GM19463 (cell line): ENCODE data around the gene CASTOR2.
"Not testable (repeated sequence)": the region's sequence is repeated elsewhere in the genome, so short reads cannot be mapped to it uniquely, and the experiment has no call there.

ENCODE experiments used
- ATAC-seq: cut with Tn5 transposase; IDR thresholded peaks from one replicate; pipeline ENCODE4 v1.9.1; 2021; ENCODE audit warnings: mild to moderate bottlenecking, moderate library complexity; ENCODE audit not compliant: unreplicated experiment

Gene CASTOR2

GRCh38 chr7:74994869-74995543 lies 30.5 kb downstream of the CASTOR2 start:
- not testable (repeated sequence) for ATAC-seq

GRCh38 chr7:74996361-74996760 lies 31.9 kb downstream of the CASTOR2 start:
- not testable (repeated sequence) for ATAC-seq

DNA sequence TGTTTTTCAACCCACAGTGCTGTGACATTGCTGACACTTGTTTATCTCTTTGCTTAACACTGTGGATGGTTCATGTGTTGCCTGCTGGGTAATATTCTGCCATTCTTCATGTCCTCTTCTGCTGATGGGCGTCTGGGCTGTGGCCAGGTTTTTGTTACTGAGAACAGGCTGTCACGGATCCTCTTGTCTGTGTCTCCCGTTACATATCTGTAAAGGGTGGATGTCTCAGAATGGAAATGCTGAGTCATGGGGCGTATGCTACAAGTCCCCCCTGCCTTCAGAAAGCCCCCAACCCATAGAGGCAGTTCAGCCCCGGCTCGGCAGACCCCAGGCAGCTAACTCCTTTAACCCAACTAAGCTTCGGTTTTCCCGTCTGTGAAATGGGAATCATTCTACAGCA lies 33.3 kb downstream of the CASTOR2 start:
- not testable (repeated sequence) for ATAC-seq

DNA sequence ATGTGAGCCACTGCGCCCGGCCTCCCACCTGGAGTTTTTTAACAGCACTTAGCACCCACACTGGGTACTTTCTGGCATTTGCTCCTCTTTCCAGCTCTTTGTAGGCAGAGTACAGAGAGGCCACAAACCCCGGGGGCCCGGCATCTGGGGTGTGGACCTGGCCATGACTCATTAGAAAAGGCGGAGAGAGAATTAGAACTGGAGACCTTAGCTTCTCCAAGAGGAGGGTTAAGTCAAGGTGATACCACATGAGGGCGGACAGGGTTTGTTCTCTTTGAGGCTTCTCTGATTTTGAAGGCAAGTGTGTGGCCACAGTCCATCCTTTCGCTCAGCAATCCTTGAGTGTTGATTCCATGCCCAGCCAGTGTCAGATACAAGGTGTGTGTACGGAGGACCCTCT lies 36.9 kb downstream of the CASTOR2 start:
- not testable (repeated sequence) for ATAC-seq

- no peak for ATAC-seq
Measured at GRCh38 chr7:75010036-75010435, 45.5 kb downstream of the CASTOR2 start.

GRCh38 chr7:75017832-75018231 lies 53.3 kb downstream of the CASTOR2 start:
- ATAC-seq = no peak

DNA sequence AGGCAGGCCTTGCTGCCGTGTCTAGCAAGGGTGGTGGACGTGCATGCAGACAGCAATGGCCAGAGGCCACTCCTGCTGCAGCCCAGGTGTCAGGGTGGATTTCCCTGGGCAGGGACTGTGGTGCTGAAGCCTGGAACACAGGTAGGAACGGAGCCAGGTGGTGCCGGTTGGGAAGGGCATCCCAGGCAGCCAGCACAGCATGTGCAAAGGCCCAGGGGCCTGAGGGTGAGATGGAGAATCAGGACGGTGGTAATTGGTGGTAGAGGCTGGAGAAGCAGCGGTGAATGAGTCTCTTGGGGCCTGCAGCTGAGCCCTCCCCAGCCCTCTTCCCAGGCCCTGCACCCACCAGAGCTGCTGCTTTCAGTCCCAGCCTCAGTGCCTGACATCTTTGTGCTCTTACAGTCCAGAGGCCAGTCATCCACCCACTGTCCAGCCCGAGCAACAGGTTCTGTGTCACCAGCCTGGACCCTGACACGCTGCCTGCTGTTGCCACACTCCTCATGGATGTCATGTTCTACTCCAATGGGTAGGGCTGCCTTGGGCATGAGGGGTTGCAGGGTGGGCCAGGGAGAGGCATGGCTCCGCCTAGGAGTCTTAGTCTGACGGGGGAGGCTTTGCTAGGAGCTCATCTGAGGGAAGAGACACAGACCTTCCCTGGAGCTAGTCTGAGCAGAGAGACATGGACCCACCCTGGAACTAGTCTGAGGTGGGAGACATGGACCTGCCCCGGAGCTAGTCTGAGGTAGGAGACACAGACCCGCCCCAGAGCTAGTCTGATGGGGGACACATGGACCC lies 54.3 kb downstream of the CASTOR2 start:
- no peak for ATAC-seq

DNA sequence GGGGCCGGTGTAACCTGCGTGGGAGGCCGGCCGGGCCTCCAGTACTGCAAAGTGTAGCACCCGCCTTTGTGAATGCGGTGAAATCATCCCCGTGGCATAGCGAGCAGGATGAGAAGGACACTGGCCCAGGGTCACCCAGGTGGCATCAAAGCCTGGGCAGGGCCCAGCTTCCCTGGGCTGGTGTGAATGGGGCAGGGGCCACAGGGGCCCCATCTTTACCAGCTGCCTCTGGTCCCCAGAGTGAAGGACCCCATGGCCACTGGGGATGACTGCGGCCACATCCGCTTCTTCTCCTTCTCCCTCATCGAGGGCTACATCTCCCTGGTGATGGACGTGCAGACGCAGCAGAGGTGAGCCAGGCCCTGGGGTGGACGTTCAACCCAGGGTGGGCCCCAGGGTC lies 55.3 kb downstream of the CASTOR2 start:
- ATAC-seq = no peak

GRCh38 chr7:75024922-75025321 lies 60.4 kb downstream of the CASTOR2 start:
- no peak for ATAC-seq

DNA sequence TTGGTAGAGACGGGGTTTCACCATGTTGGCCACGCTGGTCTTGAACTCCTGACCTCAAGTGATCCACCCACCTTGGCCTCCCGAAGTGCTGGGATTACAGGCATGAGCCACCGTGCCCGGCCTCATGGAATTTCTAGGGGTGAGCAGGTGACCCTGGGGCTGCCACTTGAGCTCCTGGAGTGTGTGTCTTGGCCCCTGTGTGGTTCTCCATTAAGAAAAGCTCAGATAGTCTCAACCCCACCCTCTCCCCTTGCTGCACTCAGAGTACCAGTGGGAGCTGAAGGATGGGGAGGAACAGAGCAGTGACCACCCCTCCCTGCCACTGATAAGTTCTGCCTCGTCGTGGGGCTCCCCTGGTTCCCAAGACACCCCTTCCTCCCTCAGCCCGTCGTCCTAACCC lies 63.8 kb downstream of the CASTOR2 start:
- ATAC-seq = no peak

DNA sequence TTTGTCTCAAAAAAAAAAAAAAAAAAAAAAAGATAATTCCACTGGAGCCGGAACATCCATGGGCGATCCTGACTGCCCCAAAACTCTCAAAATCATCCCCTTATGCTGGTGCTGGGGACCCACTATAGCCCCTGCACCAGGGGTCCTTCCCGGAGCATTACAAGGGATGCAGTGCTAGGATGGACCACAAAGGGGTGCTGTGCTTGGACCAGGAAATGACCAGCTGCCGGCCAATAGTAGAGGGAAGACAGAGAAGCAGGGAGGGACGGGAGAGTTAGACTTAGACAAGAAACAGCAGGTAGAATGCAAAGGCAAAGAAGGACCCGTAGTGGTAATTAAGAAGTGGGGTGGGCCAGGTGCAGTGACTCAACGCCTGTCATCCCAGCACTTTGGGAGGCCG lies 68.6 kb downstream of the CASTOR2 start:
- no peak for ATAC-seq

DNA sequence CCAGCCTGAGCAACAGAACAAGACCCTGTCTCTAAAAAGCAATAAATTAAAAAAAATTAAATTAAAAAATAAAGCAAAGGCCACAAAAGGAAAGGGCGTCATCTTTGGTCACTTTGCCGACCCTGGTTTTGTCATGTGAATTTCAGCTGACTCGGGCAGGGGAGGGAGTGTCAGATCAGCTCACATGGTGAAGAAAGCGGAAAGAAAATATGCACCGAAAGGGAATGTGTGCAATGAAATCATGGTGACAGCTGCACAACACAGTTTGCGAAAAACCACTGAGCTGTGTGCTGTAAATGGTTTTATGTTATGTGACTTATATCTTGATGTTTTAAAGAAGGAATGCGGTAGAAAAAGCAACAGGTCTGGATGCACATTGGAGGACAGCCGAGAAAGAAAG lies 69.3 kb downstream of the CASTOR2 start:
- no peak for ATAC-seq

- ATAC-seq = no peak
Measured at GRCh38 chr7:75038508-75038907, 74.0 kb downstream of the CASTOR2 start.

- ATAC-seq = no peak
Measured at GRCh38 chr7:75039166-75039565, 74.7 kb downstream of the CASTOR2 start.

DNA sequence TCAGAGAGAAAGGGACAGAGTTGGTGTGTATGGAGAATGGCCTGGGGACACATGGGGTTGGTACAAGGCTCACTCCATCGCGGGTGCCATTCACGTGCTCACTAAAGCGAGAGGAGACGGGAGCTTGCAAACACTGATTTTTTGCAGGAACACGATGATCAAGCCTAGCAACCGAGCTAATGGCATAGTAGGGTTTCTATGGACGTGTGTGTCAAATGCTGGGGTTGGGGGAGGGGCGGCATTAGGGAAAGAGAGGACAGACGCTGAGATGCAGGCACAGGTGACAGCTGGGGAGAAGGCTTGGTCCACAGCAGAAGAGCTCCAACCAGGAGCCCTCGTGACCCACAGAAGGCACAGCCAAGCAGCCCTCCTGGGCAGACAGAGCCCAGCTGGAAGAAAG lies 75.2 kb downstream of the CASTOR2 start:
- ATAC-seq = no peak

- no peak for ATAC-seq
Measured at GRCh38 chr7:75040512-75040911, 76.0 kb downstream of the CASTOR2 start.

DNA sequence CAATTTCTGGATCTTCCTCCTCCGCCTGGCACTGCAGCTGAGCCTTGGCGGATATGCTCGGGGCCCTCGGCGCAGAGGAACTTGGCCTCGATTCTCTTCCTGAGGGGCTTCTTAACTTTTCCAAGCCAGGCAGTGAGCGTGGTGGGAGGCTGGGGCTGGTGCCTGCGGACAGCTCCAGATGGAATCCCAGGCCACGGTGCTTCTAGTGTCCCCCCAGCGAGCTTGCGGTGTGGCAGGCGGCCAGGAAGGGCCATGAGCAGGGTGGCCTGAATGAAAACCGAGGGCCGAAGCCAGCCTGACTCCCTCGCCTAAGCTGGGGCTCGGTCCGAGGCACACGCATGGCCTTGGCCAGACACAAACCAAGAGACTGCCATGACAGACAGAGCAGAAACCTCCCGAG lies 77.8 kb downstream of the CASTOR2 start:
- ATAC-seq = no peak

- ATAC-seq = no peak
Measured at GRCh38 chr7:75042831-75043703, 78.6 kb downstream of the CASTOR2 start.

DNA sequence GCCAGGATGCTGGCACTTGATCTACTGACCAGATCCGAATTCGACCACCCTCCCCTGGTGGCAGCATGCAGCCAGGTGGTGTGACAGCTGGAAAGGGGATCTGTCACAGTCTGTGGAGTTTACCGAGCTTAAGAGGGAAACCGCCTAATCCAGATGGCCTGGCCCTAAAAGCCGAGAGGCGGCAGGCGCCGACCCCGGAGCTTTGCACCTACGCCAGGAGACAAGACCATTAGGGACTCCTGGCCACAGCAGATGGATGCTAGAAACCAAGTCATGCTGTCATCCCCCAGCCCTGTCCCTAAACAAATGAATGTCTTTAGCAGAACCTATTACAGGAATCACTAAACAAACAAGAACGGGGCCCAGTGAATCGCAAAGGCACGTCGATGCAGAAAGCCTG lies 81.4 kb downstream of the CASTOR2 start:
- ATAC-seq = no peak

DNA sequence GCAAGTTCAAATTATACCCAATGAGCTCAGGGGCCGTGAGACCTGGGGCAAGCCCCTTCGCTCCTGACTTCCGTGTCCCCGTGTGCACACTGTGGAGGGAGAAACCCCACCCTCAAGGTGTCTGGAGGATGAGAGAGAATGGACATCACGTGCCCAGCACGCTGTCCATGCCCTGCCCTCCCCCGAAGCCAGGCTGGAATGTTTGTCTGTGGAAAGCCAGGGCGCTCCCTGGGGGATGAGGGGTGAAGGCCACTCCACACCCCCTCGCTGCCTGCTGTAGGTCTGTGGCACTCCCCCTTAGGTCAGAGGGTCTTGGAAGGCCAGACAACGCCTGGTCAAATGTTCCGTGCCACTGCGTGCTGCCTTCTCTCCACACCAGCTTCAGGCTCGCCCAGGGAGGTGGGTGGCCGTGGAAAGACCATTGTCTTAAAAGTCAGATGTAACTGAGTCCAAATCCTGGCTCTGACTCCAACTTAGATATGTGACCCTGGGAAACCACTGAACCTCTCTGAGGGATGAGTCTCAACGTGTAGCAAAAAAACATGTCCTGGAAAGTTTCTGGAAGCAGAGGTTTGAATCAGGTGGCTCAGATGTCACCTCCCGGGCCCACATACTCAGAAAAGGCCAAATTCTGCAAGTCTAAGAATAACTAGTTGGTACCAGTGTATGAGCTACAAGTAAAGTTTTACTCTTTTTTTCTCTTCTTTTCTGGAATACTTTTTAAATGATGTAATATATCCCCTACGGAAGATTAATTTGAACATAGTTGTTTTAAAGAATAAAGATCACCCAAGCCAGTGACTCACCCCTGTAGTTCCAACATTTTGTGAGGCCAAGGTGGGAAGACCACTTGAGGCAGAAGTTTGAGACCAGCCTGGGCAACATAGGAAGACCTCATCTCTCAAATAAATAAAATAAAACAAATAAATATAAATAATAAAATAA lies 84.2 kb downstream of the CASTOR2 start:
- no peak for ATAC-seq
